COLO668 (cell line): ENCODE measurements around the gene ZNF512B.
"Not testable (repeated sequence)": the region's sequence is repeated elsewhere in the genome, so short reads cannot be mapped to it uniquely, and the experiment has no call there.

Experiments
- DNase-seq: peaks from one replicate; lab custom pipeline; 2025; ENCODE audit not compliant: unreplicated experiment; lab: John Stamatoyannopoulos, UW

ZNF512B gene, protein sequence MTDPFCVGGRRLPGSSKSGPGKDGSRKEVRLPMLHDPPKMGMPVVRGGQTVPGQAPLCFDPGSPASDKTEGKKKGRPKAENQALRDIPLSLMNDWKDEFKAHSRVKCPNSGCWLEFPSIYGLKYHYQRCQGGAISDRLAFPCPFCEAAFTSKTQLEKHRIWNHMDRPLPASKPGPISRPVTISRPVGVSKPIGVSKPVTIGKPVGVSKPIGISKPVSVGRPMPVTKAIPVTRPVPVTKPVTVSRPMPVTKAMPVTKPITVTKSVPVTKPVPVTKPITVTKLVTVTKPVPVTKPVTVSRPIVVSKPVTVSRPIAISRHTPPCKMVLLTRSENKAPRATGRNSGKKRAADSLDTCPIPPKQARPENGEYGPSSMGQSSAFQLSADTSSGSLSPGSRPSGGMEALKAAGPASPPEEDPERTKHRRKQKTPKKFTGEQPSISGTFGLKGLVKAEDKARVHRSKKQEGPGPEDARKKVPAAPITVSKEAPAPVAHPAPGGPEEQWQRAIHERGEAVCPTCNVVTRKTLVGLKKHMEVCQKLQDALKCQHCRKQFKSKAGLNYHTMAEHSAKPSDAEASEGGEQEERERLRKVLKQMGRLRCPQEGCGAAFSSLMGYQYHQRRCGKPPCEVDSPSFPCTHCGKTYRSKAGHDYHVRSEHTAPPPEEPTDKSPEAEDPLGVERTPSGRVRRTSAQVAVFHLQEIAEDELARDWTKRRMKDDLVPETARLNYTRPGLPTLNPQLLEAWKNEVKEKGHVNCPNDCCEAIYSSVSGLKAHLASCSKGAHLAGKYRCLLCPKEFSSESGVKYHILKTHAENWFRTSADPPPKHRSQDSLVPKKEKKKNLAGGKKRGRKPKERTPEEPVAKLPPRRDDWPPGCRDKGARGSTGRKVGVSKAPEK

GRCh38 chr20:63969838-63970713, at the start of gene ZNF512B:
Gene ZNF512B, minus strand, starts transcription at chr20:63969930. Its CDS starts 1,980 bp downstream, at chr20:63967950.
- peak; percentile 75 for DNase-seq

- no peak for DNase-seq
Measured at GRCh38 chr20:64015635-64016034, 45.9 kb upstream of the ZNF512B start.

DNA sequence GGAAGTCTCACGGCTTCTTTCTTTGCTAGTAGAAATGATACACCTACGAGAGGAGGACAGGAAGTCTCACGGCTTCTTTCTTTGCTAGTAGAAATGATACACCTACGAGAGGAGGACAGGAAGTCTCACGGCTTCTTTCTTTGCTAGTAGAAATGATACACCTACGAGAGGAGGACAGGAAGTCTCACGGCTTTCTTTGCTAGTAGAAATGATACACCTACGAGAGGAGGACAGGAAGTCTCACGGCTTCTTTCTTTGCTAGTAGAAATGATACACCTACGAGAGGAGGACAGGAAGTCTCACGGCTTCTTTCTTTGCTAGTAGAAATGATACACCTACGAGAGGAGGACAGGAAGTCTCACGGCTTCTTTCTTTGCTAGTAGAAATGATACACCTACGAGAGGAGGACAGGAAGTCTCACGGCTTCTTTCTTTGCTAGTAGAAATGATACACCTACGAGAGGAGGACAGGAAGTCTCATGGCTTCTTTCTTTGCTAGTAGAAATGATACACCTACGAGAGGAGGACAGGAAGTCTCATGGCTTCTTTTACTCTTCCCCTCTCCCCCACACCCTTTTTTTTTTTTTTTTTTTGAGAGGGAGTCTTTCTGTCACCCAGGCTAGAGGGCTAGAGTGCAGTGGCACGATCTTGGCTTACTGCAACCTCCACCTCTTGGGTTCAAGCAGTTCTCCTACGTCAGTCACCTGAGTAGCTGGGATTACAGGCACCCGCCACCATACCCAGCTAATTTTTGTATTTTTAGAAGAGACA, 42.8 kb upstream of the ZNF512B start:
- not testable (repeated sequence) for DNase-seq

DNA sequence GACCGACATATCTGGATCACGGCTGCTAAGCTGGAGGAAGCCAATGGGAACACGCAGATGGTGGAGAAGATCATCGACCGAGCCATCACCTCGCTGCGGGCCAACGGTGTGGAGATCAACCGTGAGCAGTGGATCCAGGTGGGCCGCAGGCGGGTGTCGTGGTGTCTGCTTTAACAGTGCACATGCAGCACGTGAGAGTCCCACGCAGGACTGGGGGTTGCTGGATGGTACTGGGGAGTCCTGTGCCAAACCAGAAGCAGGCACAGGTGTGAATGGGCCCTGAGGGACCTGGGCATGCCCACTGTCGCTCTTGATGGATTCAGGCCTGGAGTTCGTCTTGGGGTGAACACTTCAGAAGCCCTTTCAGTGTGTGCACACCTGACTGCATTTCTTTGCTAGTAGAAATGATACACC, 41.6 kb upstream of the ZNF512B start:
- DNase-seq, result no peak

GRCh38 chr20:64010711-64011237, 41.0 kb upstream of the ZNF512B start:
- DNase-seq, result no peak

DNA sequence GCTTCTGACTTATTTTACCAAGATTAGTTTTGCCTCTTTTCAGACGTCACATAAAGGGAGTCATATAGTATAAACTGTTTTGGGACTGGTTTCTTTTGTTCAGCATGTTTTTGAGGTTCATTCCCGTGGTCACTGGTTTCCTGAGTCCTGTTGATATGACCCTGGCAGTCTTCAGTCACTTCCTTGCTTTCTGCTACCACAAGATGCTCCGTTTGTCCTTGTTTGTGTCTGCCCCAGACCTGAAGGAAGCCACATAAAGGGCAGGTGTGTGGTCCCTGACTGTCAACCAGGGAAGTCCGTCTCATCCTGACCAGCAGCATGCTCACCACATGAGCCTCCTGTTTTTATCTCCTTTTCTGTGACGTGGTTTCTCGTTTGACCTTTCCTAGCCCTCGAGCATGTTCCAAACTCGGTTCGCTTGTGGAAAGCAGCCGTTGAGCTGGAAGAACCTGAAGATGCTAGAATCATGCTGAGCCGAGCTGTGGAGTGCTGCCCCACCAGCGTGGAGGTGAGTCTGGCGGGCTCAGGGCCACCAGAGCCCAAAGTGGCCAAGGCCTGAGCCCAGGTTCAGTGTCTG, 40.2 kb upstream of the ZNF512B start:
- DNase-seq, result no peak

- peak; percentile 36 for DNase-seq
Measured at GRCh38 chr20:64006902-64007301, 37.2 kb upstream of the ZNF512B start.

DNA sequence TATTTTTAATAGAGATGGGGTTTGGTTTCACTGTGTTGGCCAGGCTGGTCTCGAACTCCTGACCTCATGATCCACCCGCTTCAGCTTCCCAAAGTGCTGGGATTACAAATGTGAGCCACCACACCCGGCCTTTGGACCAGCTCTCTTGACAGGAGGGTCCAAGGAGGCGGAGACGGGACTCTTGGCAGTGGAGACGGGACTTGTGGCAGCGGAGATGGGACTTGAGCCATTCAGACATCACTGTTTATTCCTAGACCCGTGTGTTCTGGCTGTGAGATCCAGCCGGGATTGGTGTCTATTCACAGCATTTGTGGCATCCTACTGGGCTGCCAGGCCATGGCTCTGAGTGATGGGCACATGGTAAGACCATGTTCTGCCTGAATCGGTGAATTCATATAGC, 36.8 kb upstream of the ZNF512B start:
- DNase-seq, result no peak

DNA sequence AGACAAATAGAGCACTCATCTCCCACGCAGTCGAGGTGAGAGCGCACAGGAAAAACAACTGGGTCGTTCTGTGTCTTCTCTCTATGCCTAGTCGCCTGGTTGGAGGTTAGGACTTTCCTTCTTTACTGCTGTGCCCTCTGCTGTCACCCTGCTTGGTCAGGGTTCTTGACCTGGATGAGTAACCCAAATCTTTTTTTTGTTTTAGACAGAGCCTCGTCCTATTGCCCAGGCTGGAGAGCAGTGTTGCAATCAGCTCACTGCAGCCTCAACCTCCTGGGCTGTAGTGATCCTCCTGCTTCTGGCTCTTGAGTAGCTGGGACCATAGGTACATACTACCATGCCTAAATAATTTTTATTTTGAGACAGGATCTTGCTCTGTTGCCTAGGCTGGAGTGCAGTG, 35.7 kb upstream of the ZNF512B start:
- no peak for DNase-seq

DNA sequence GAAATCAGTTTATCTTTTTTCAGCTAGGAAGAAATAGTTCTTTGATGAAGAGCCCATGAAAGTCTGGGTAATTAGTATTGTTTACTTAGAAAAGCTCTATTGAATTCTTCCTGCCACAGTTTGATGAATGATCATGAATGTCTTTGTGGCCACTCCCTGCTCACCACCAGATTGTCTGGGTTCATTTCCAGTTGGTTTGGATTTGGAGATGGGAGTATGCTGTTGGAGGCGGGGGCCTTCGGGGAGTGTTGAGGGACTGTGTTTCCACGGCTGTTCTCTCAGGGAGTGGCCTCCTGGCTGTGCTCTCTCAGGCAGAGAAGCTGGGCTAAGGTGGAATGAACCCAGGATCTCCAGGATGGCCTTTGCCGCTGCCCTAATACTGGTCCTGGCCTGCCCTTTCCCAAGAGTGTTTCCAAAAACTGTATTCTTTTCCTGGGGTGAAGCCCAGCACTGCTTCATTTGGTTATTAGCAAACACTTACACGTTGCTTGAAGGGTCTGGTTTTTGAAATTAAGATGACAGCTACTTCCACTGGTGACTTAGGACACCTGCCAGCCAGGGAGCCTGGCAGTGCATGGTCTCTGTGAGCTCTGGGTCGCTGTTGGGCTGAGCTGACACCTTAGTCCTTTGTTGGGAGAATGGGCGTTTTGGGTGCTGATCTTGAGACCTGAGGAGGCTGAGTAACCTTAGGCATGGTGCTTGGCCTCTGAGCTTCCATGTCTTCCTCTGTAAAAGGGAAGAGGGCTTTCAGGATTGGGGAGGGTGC, 34.4 kb upstream of the ZNF512B start:
- DNase-seq, result no peak

GRCh38 chr20:64001607-64002011, 31.9 kb upstream of the ZNF512B start:
- peak; percentile 13 for DNase-seq

- DNase-seq, result no peak
Measured at GRCh38 chr20:64000906-64001305, 31.2 kb upstream of the ZNF512B start.

DNA sequence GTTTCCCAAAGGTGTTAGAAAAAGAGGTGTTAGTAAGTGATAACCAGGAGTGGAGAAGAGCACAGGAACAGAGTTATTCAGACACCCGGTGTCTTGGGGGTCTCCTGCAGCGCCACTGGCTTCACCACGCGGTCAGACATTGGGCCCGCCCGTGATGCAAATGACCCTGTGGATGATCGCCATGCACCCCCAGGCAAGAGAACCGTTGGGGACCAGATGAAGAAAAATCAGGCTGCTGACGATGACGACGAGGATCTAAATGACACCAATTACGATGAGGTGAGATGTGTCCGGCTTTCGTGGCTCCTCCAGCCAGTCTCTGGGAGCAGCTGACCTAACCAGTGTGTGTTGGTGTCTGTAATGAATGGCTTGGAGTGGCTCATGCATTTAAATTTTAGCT, 13.2 kb upstream of the ZNF512B start:
- DNase-seq, result no peak

DNA sequence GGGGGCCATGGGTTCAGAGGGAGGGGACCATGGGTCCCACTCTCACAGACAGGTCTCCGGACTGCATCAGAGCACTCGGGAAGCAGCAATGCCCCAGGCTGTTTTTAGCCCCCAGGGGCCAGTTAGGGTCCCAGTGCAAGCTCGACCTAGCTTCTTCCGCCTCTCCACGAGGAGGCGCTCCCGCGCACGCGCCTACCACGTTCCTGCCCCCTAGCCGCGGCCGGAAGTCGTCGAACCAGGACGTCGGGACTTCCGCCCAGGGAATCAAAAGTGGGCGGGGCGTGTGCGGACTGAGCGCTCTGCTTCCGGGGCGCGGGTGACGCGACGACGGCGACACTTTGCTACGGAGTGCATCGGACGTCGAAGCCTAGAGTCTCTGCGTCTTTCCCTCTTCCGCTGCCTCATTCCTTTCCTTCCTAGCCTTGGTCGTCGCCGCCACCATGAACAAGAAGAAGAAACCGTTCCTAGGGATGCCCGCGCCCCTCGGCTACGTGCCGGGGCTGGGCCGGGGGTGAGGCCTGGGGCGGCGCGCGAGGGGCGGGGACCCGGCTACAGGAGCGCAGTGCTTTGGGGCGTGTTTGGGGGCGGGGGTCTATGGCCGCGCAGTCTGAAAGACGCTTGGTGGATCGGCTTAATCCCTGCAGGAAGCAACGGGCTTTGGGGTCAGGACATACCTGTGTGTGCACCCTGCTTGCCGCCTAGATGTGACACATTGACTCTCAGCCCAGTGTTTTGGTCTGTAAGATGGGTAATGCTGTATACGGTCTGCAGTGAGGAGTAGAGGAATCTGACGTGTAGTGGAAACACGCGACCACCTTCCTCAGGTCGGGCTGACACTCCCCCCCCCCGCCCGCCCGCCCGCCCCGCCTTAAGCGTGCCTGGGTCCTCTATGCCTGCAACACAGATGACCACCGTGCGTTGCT, 11.3 kb upstream of the ZNF512B start, which contains the start of gene PRPF6:
TSS of gene PRPF6 (plus strand) at position 327 of the 923 bp plus-strand sequence. CDS start at position 441, 114 bp downstream.
- peak; percentile 99 for DNase-seq

GRCh38 chr20:63980317-63980805, 10.6 kb upstream of the ZNF512B start:
- DNase-seq, result no peak

- DNase-seq, result peak; percentile 90
Measured at GRCh38 chr20:63979557-63980316, 10.0 kb upstream of the ZNF512B start, which contains the start of gene SAMD10. Gene SAMD10, minus strand, starts transcription at chr20:63979642. Its CDS starts 175 bp downstream, at chr20:63979467.

GRCh38 chr20:63979229-63979556, 9.5 kb upstream of the ZNF512B start:
- no peak for DNase-seq
